Epidermal melanocyte (primary cell): Measurements from ENCODE around the gene OSCP1.

ENCODE experiments used
- DNase-seq: peaks from one replicate; pipeline ENCODE4 v3.0.0; 2011; ENCODE audit warnings: low spot score; ENCODE audit not compliant: insufficient read length

Gene OSCP1

DNA sequence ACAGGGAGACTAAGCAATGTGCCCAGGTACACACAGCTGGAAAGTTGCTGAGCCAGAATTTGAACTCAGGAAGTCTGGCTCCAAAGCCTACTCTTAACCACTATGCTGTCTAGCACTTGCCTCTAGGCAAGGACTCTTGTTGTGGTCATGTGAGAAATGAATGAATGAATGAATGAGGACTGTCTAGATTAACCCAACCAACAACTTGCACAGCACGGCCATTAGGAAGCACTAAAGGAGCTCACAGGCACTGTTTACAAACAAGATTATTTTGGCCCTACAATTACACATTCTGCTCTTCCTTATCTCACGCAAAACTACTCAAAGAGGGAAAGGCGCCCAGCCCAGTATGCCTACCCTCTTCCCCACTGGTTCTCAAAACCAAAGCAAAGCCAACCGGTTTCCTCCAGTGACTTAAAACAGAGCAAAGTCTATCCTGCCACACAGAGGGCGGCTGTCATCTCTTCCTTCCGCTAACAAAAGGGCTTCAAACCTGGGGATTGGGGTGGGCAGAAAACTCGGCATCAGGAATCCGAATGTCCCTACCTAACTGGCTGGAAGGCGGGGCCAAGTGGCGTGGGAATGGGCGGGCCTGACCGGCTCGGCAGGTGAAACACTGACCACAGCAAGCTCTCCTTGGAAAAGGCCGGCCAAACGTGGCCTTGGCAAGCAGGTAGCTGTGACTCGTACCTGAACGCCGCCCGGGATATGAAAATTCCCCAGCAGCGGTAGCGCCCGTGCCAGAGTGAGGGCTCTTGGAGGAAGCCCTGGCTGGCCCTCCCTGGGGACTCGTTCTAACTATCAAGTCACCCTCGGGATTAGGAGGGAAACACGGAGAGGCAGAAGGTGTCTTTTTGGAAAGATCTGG, 65.5 kb downstream of the OSCP1 start:
- no peak for DNase-seq

DNA sequence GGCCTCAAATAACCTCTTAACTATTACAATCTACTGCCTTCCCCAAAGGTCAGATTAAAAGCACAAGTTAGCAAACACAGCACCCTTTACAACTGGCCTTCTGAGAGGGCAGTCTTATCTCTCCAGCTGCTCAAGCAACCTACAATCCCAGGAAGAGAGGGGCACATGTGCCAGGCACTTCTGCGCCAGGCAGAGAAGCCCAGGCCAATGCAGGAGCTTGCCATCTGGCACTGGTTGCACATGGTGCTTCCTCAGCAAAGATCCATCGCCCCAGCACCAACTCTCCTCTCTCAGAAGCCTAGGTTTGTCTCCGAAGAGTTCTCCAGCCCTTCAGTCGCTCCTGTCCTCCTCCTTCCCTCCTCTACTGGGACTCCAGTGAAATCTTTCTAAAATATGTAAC, 67.0 kb downstream of the OSCP1 start:
- no peak for DNase-seq

DNA sequence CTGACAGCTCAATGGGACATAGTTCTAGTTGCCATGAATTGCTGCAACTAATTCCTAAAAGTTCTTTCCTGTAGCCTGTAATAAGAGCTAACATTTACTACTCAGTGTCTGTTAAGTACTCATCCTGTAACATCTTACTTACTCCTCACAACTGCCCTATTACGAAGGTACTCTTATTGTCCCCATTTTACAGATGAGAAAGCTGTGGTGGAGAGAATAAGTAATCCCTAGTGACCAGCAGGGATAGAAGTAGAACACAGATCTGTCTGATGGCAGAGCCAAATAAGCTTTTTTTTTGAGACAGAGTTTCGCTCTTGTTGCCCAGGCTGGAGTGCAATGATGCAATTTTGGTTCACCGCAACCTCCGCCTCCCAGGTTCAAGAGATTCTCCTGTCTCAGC, 67.6 kb downstream of the OSCP1 start:
- DNase-seq, result no peak

DNA sequence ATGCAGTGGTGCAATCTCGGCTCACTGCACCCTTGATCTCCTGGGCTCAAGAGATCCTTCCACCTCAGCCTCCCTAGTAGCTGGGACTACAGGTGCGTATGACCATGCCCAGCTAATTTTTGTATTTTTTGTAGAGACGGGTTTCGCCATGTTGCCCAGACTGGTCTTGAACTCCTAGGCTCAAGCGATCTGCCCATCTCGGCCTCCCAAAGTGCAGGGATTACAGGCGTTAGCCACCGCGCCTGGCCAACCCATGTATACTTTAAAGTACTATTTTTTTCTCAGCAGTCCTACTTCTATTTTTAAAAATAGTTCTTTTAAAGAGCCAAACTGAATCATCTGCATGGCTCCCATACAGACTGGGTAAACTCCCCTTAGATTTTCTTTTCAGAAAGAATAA, 68.0 kb downstream of the OSCP1 start:
- no peak for DNase-seq

DNA sequence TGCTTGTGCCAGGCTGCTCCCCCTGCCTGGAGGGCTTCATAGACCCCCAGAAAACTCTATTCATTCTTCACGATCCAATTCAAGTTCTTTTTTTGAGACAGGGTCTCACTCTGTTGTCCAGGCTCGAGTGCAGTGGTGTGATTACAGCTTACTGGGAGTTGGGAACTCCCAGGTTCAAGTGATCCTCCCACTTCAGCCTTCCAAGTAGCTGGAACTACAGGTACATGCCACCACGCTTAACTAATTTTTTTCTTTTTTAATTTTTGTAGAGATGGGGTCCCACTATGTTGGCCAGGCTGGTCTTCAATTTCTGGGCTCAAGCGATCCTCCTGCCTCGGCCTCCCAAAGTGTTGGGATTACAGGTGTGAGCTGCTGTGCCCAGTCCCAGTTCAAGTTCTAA, 68.8 kb downstream of the OSCP1 start:
- no peak for DNase-seq

DNA sequence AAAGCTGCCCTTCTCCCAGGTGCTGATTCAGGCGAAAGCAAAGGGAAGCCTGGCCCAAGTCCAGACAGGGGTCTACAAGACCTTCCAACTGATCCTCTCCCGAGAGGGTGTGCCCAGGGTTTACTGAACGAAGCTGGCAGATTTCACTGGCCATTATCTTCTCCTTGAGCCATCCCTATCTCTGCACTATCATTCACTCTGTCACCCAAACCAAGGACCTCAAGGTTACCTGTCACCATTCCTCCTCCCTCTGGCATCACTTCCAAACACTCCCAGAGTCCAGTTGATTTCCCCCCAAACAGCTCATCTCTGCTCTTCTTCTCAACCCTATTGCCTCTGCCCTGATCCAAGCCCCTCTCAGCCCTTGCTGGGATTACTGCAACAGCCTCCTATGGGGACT, 69.5 kb downstream of the OSCP1 start:
- no peak for DNase-seq

DNA sequence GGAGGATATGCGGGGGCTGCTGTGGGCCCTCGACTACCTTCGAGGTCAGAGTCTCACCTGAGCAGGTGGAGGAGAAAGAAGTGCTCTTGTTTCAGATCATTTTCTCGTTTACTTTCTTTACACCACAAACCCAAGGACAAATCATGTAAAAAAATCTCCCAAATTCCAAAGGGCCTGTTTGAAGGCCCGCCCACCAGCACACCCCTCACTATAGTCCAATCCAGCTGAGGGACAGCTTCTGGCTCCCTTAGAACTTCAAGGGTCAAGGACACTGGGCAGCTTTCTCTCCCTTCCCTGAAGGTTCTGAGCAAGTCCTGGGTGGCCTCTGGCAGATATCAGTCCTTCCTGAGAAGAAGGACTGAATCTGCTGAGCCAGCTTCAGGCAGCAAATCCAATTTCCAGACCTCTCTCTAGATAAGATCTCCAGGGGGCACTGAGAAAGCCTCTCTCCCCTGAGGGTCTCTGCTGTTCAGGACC, 70.1 kb downstream of the OSCP1 start:
- no peak for DNase-seq

DNA sequence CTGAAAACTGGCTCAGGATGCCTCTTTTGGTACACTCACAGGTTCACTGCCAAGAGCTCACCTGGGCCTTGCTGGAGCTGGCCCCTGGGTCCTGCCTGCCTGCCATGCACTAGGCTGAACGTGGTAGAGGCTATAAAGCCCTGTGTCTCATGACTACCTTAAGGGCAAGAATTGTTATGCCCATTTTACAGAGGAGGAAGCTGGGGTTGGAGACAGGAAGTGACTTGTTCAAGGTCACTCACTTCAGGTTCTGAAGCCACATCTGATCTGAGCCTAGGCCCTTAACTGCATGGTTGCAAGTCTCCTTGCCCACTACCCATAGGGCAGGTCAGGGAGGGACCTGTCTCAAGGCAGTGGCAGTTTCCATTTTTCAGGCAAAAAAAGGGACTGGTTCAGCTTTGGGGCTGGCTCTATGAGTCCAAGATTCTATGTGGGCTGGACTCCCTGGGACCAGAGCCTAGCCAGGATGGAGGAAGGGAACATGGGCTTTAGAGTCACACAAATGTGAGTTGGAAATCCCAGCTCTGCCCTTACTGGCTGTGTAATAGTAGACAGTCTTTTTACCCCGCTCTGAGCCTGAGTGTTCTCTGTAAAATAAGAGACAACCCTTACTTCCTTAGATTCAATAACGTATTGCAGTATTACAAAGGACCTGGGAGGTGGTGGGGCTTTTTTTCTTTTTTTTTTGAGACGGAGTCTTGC, 72.3 kb downstream of the OSCP1 start:
- DNase-seq, result no peak

DNA sequence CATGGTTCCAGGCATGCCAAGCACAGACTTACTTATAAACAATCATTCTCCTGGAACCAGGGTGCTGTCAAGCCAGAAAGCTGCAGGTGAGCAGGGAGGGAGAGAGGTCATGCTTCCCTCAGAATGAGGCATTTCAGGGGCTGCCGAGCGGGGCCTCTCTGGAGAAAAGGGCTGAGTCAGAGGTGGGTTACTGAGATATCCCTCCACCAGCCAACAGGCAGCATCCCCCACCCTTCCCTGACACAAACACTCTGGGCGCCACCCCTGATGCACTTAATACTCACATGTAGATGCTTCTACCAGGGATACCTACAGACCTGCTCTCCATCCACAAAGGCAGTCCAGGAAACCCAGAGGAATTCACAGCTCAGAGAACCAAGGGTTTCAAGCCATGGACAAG, 77.6 kb downstream of the OSCP1 start:
- no peak for DNase-seq

DNA sequence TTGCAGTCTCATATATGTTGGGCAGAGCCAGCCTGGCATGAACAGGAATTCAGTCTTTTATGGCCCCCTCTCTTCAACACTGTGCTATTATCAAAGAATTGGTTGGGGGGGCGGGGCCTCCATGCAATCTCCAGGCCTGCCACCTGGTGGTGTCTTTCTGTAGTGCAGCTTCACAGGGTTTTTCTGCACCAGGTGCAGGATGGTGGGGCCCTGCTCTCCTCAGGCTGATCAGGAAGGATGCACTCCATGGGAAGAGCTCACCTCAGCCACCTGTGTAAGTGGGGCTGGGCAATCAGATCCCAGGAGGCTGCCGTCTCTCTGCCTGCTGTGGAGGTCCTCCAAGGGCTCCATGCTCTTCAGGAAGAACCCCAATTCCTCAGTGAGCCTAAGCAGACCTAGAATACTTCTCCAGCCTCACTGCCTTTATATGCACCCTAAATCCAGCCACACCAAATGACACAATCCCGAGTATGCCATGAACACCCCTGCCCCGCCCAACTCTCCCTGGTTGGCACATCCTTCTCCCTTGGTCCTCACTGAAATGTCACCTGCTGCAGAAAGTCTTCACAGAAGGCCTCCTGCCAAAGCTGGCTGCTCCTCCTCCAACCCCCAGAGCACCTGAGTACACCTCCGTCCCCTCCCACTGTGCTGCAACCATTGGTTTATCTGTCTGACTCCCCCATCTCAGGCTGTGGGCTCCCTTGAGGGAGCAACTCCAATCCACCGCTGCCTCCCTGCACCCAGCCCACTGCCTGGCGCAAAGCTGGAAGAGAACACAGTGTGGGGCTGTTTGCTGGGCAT, 81.0 kb downstream of the OSCP1 start:
- peak; percentile 76 for DNase-seq
